Thoracic aorta endothelial cell (primary cell): ENCODE data around the gene OR8A1. TPM values are rescaled to one million over a fixed set of nuclear protein-coding genes. Genes with fewer than 3 reads are reported as not detected.

Experiments used
- small RNA-seq: library from RNA; depleted of rRNA; stranded (forward); fragments of <200 nt; gene quantifications from one replicate; pipeline ENCODE3, GENCODE V24; 2012
- total RNA-seq: library from RNA; depleted of rRNA; stranded (reverse); fragments of >200 nt; gene quantifications from 2 replicates; pipeline ENCODE4 v1.2.3, GENCODE V29; 2012

OR8A1 gene
- total RNA-seq, result not detected in 2 replicates

DNA sequence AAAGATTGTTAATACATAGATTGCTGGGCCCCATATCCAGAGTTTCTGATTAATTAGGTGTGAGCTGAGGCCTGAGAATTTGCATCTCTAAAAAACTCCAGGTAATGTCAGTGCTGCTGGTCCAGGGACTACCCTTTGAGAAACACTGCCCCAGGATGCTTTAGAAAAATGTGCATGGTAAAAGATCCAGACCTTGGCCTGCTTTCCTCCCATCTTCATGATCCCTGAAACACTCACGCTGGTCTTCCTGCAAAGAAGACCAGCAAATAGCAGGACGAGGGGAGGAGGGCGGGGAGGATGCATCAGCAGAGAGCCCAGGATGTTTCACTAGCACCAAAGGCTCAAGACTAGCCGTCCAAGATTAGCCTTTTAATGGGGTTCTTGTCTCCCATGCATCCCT lies at the start of gene OR8A1:
OR8A1 (plus strand) TSS at position 301 of the 400 bp plus-strand sequence. CDS start 123 bp downstream, outside the sequence.

GRCh38 chr11:124543554-124543953 lies 26.2 kb upstream of the OR8A1 start, which contains the start of gene OR8B12:
TSS of gene OR8B12 (minus strand) at chr11:124543654. CDS start at chr11:124543654, 0 bp downstream.

GRCh38 chr11:124611064-124611463 lies 41.3 kb downstream of the OR8A1 start, which contains the start of gene PANX3:
TSS of gene PANX3 (plus strand) at chr11:124611428. CDS start at chr11:124611557, 129 bp downstream.

Small RNAs within 50 kb of the gene (small RNA-seq; reads per million reads assigned to genes)
- gene OR8A3P, result not detected

Other genes with a start within 250 kb of the OR8A1 start
- not detected in 2 replicates for gene OR8D2, start 249.8 kb upstream of the OR8A1 start, total RNA-seq
- not detected in 2 replicates for gene OR8B2, start 185.5 kb upstream of the OR8A1 start, total RNA-seq
- gene OR8B3, start 171.0 kb upstream of the OR8A1 start, total RNA-seq, result not detected in 2 replicates
- gene OR8B4, start 145.1 kb upstream of the OR8A1 start, total RNA-seq, result not detected in 2 replicates
- not detected in 2 replicates for gene OR8B8, start 124.3 kb upstream of the OR8A1 start, total RNA-seq
- not detected in 2 replicates for gene OR8B12, start 26.3 kb upstream of the OR8A1 start, total RNA-seq
- gene PANX3, start 41.4 kb downstream of the OR8A1 start, total RNA-seq, result not detected in 2 replicates
- 21.7 TPM in 2 replicates for gene TBRG1, start 52.9 kb downstream of the OR8A1 start, total RNA-seq
- 18.2 and 20.4 TPM in 2 replicates for gene SIAE, start 103.7 kb downstream of the OR8A1 start, total RNA-seq
- gene SPA17, start 103.9 kb downstream of the OR8A1 start, total RNA-seq, result 10.4 and 10.6 TPM in 2 replicates
- 8.2 and 10.9 TPM in 2 replicates for gene NRGN, start 169.9 kb downstream of the OR8A1 start, total RNA-seq
- 0.27 and 0.43 TPM in 2 replicates for gene VSIG2, start 182.3 kb downstream of the OR8A1 start, total RNA-seq
- 136 and 154 TPM in 2 replicates for gene ESAM, start 192.3 kb downstream of the OR8A1 start, total RNA-seq
- 20.1 and 23.7 TPM in 2 replicates for gene MSANTD2, start 230.4 kb downstream of the OR8A1 start, total RNA-seq